Activated T-cell treated with anti-CD3 and anti-CD28 coated beads, Interleukin-2, amount 50 U/mL, for 1 hour (primary cell): ENCODE data around the gene DUOXA1.
"Not testable (repeated sequence)": the region's sequence is repeated elsewhere in the genome, so short reads cannot be mapped to it uniquely, and the experiment has no call there.

Experiments used
- DNase-seq: peaks from one replicate; pipeline ENCODE4 v3.0.0-alpha.2; 2020

DUOXA1 gene

DNA sequence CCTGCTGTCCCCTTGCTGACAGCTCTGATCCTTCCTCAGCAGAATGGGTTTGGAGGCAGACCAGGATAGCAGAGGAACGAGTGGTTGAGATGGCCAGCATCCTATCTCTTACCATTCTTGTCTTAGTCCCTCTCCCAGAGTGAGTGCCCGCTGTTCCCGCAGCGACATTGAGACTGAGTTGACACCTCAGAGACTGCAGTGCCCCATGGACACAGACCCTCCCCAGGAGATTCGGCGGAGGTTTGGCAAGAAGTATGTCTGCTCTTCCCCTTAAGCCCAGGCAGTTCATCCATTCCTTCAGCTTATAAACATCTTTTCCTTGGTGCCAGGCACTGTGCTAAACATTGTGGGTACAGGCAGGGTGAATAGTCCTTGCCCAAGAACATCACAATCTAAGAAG lies 21.3 kb upstream of the DUOXA1 start:
- DNase-seq, result no peak

DNA sequence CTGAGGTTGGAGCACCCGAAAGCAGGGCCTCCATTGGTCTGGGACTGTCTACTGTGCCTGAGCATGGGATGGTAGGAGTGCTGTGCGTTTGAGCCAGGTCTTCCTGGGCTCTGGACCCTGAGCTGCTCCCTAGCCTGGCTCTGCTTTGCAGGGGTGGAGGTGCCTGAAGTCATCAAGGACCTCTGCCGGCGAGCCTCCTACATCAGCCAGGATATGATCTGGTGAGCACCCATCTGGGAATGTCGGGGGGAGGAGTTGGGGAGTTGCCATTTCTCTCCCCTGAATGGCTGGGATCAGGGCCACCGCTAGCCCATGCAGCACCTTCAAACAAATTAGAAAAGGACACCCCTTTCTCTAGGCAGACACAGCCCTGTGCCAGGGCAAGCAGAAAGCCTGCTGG lies 20.8 kb upstream of the DUOXA1 start:
- no peak for DNase-seq

DNA sequence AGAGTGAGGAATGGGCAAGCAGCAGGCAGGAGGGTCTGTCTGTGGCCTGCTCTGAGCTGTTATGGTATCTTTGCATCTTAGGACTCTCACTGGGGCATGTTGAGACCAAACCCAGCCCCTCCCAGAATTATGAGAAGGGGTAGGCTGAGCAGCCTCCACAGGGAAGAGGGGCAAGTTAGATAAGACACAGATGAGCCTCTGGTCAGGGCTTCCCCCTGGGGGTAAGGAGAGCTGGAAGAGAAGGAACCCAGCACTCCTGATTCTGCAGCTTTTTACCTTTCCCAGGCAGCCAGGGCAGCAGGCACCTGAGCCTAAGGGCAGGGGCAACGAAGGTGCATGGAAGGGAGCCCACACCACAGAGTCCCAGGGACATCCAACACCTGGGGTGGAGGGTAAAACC lies 19.4 kb upstream of the DUOXA1 start:
- DNase-seq, result no peak

DNA sequence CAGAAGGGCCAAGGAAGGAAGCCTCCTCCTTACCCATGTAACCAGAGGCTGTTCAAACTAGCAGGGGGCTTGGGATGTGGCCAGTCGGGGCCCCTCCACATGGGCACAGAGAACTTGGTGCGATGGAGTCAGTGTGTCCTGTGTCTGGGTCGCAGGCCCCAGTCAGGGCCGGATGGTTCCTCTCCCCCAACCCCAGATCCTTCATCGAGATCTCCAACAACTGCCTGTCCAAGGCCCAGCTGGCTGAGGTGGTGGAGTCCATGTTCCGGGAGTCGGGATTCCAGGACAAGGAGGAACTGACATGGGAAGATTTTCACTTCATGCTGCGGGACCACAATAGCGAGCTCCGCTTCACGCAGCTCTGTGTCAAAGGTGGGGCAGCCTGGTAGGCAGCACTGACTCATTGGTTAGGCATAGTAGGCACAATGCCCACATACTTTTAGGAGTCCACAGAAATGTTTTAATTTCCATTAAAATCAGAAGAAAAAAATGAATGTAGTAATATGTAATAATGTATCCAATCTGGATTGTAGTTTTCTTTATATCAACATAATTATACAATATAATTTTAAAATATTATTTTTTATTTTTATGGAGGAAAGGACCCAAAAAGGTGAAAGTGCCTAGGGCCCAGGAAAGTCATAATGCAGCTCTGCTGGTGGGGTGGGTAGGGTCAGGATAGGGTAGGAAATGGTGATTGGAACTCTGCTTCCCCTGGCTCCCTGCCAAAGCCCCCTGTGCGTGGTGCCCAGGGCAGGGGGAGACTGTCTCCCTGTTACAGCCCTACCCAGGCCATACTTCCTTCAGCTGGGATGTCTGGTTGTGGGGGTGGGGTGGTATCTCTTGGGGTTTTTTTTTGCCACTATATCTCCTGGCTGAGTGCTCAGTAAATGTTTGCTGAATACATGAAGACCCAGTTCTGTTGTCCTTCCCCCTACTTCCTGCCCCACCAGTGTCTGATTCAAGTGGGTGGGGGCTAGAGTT lies 18.7 kb upstream of the DUOXA1 start:
- DNase-seq, result no peak

DNA sequence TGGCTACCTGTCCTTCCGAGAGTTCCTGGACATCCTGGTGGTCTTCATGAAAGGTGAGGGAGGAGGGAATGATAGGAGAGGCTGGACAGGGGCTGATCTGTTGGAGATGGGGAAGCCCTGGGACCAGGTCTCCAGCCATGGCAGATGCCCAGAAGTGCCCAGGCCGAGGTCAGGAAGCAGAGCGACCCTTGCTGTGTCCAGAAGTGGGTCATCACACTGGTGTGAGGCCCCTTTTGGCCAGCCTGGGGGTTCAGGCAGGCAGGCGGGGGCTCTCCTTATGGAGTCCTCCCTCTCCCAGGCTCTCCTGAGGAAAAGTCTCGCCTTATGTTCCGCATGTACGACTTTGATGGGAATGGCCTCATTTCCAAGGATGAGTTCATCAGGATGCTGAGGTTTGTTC lies 17.9 kb upstream of the DUOXA1 start:
- DNase-seq, result no peak

DNA sequence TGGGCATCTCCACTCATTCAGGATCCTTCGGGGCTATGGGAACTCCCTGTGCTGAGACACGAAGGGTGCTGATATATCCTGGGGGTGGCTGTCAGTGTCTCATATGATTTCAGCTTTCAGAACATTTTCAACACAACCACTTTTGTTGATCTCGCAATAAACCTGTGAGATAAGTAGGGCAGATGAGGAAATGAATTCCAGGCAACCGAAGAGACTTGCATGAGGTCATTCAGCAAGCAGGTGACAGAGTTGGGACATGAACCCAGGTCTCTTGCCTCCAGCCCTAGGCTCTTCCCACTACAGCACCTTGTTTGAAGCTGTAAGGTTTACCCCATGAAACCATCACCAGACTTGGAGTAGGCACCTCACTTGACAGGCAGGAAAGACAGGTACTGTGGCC lies 16.7 kb upstream of the DUOXA1 start:
- DNase-seq, result no peak

DNA sequence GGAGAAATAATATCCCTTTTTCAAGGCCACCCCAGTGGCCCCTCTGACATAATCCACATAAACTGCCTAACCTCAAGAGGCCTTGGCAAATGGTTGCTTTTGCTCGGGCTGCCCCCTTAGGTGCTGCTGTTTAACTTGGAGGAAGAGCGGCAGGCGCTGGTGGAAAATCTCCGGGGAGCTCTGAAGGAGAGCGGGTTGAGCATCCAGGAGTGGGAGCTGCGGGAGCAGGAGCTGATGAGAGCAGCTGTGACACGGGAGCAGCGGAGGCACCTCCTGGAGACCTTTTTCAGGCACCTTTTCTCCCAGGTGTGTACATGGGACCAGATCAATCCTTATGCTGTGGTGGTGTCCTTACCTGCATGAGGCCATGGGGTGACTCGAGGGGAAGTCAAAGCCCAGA lies 15.1 kb upstream of the DUOXA1 start:
- no peak for DNase-seq

DNA sequence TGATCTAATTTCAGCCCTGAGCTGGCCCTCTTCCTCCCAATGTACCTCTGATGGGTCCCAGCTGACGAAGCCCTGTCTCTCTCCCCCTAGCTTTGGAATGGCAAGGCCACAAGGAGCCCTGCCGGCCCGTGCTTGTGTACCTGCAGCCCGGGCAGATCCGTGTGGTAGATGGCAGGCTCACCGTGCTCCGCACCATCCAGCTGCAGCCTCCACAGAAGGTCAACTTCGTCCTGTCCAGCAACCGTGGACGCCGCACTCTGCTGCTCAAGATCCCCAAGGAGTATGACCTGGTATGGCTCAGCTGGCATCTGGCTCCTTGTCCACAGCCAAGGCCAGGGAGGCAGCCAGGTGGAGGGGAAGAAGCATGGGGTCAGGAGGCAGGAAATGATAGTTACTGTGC lies 14.3 kb upstream of the DUOXA1 start:
- DNase-seq, result no peak

DNA sequence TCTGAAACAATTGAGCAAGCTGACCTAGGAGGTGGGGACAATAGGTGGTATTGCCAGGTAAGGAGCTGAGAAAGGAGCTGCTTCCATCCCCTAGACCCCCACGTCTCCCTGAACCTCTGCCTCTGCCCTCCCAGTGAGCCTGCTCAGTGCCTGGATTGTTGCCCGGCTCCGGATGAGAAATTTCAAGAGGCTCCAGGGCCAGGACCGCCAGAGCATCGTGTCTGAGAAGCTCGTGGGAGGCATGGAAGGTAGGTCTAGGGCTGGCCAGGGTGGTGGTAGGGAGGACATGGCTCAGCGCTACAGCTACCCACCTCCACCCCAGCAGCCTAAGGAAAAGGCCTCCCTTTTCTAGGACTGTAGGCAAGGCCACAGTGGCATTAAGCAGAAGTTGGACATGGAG lies 13.4 kb upstream of the DUOXA1 start:
- DNase-seq, result no peak

DNA sequence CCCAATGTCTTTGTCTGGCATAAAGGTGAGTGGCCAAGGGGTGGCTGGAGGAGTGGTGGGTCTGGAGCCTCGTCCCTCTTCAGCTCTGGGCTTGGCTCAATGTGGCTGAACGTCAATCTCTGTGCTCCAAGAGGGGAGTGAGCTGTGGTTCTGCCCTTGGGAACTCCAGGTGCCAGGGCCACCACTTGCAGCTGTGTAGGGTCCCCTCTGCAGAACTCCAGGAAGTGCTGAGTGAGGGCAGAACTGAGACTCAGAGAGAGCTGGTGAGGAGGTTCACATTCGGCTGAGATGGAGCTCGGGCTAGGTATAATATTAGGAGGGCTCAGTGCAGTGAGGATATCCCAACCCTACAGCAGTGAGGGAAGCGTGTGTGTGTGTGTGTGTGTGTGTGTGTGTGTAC lies 11.7 kb upstream of the DUOXA1 start:
- no peak for DNase-seq

DNA sequence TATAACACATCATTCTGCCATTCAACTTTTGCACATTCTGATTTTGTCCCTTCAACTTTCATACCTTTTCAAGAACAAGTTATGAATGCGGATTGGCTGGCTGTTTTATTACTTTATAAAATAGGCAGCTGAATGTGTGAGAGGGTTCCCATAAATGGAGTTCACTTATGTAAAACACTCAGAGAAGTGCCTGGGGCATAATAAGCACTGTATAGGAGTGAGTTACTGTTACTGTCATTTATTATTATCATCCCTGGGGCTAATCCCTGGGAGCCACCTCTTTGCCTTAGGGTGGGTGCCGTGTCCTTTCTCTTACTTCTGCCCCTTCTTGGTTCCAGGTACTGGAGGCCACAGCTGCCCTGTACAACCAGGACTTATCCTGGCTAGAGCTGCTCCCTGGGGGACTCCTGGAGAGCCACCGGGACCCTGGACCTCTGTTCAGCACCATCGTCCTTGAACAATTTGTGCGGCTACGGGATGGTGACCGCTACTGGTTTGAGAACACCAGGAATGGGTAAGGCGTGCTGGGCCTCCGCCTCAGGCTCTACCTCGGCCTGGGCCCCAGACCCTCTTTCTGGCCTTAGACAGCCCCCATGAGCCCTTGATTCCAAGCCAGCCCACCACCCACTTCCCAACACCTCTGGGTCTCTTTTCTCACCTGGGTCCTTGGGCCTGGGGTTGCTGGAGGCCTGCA lies 11.0 kb upstream of the DUOXA1 start:
- DNase-seq, result no peak

DNA sequence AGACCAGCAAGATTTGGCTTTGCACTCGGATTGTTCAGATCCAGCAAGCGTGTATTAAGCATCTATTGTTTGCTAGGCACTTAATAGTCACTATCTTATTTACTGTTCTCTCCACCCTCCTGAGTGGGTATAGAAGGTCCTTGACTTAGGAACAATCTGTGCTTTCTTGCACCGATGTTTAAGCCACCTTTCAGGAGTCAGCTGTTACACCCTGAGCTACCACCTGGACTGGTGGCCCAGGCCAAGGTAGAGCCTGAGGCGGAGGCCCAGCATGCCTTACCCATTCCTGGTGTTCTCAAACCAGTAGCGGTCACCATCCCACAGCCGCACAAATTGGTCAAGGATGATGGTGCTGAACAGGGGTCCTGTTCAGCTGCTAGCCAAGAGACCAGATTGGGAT lies 10.1 kb upstream of the DUOXA1 start:
- DNase-seq, result no peak

DNA sequence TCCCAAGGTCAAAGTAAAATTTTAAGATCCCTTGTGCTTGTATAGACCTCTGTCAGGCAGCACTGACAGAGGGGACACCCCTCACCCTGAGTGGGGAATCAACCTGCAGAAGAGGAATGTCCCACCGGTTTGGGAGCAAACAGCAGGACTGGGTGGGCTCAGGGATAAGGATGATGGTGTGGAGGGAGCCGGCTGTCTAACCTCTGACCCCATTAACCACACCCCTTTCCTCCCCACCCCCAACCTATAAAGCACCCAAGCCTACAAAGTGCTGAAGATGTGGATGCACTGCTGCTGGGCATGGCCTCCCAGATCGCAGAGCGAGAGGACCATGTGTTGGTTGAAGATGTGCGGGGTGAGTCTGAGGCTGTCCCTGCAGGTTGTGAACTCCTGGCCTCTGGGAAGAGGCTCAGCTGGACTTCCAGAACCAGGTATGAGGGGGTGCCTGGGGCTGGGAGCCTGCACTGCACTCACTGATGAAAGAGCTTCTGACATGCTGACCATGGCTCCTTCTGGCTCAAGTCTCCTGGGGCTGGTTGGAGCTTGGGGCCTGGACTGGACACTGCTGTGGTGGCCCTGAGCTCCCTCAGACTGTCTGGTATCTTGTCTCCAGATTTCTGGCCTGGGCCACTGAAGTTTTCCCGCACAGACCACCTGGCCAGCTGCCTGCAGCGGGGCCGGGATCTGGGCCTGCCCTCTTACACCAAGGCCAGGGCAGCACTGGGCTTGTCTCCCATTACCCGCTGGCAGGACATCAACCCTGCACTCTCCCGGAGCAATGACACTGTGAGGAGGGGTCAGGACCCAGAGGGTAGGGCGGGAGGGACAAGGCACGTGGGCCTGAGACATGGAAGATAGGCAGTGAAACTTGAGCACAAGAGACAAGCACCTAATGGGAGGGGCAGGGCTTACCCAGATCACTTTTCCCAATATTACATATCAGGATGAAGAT lies 9.4 kb upstream of the DUOXA1 start:
- no peak for DNase-seq

DNA sequence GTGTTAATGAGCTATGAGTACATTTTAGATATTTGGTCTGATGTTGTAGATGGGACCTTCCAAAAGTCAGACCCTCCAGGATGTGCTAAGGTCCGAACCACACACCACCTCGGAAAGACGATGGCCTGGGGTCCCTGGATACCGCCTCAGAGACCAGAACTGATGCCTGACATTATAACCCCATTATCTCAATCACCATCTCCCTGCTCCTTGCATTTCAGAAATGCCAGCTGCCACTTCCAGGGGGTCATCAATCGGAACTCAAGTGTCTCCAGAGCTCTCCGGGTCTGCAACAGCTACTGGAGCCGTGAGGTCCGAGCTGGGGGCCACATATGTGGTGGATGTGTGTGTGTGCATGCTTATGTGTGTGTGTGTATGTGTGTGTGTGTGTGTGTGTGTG lies 8.0 kb upstream of the DUOXA1 start:
- DNase-seq, result no peak

DNA sequence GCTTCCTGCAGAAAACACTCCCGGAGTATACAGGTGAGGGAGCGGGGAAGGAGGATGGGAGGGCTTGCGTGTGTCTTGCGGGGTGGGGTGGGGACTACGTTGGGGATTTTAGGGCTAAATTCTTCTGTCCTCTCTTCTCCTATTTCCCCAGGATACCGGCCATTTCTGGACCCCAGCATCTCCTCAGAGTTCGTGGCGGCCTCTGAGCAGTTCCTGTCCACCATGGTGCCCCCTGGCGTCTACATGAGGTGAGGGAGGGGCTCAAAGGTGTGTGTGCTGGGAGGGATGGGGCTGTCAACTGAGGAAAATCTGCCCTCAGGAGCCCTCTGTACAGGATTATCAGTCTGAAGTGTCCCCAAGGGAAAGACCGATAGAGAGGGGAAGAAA lies 6.7 kb upstream of the DUOXA1 start:
- DNase-seq, result no peak

DNA sequence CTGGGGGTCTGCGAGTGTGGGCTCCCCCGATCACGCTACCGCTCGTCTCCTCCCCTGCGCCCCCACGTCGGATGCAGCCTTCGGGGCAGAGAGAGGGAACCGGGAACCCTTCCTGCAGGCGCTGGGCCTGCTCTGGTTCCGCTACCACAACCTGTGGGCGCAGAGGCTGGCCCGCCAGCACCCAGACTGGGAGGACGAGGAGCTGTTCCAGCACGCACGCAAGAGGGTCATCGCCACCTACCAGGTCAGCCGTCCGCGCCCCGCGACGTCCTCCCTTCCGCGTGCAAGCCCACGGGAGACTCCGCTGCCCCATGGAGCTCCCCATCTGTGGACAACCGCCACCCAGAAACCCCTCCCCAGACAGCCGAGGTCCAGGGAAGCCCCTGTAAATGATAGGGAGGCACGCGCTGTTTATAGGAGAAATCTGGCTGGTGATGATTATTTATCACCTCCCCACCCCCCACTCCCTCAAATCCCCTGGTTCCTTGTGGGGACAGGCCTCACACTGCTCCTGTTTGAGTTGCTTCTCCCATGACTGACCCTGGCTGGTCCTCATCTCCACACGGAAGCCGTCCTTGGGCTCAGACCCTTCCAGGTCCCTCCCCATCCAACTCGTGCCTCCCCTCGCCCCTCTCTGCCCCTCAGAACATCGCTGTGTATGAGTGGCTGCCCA lies 6.2 kb upstream of the DUOXA1 start:
- not testable (repeated sequence) for DNase-seq

DNA sequence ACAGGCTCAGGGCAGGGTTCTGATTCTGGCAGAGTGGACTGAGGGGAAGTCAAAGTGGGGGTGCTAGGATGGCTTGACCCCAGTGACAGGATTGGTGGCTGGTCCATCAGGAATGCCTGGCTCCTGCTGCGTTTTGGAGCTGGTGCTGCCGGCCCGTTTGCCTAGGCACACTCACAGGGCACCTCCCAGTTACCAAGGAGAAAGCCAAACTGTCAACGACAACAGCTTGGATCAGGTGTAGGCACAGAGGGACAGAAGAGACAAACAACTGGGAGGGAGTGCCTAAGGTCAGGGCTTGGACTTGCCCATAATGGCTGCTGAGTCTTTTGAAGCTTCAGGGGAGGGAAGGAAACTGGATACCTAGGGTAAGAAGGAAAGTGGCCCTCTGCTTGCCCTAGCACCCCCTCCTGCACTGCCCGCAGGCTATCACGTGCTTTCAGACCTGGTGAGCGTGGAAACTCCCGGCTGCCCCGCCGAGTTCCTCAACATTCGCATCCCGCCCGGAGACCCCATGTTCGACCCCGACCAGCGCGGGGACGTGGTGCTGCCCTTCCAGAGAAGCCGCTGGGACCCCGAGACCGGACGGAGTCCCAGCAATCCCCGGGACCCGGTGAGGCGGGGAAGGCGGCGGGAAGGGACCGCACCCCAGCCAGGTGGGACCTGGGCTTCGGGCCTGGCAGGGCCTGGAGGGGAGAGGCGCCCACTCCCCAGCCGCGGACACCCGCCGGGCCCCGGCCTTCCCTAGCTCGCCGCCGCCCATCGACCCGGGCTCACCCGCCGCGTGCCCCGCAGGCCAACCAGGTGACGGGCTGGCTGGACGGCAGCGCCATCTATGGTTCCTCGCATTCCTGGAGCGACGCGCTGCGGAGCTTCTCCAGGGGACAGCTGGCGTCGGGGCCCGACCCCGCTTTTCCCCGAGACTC lies 5.3 kb upstream of the DUOXA1 start:
- peak; percentile 49 for DNase-seq

DNA sequence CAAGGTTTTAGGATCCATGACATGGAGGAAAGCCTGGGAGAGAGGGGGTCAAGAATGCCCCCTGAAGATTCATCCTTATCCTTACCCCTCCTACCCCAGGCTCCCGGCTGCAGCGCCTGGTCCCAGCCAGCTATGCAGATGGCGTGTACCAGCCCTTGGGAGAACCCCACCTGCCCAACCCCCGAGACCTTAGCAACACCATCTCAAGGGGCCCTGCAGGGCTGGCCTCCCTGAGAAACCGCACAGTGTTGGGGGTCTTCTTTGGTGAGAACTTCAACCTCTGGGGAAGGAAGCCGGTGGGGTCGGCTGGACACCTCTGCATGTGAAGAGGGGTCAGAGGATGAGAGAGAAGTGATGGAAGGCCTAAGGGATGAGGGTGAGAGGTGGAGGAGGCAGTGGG lies 4.4 kb upstream of the DUOXA1 start:
- no peak for DNase-seq

DNA sequence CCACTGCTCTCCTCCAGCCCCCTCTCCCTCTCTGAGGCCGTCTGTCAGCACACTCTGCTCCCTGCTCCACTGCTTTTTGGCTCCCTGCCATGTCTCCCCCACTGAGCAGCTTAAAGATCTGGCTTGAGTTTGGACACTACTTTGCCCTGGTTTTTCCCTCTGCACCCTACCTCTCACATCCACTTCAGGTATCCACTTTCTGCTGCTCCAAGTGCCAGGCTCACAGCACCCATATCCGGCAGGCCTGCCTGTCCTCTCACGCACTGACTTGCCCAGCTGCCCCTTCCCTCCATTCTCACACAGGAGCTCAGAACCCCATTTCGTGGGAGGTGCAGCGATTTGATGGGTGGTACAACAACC lies 3.9 kb upstream of the DUOXA1 start:
- no peak for DNase-seq

DNA sequence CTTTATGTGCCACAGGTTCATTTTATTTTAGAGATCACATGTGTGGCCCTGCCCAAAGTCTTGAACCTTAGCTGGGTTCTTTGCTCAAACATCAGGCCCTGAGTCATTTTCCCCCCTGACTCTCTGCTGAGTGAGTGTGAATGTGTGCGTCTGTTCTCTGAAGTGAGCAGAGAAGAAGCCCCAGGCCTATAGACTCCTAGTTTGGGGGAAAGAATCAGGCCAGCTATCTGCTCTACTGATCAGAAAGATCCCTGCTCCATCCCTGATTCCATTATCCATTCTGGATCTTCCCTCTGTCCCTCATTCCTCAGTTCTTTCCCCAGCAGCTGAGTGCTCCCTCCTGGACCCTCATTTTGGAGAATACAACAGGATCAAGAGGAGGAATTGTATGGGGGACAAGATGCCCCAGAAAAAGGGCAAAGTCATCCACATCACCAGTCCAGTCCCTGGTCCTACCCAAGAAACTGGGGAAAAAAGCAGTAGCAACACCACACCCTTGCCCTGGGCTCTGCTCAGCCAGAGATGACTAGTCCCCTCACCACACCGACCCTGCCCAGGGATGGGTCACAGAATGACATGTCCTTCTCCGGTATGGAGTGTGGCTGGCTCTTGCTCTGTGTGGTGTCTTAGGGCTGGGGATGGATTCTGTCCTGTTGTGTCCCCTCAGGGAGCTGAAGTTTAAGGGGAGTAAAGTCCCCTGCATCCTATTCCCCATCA lies 3.3 kb upstream of the DUOXA1 start:
- no peak for DNase-seq

DNA sequence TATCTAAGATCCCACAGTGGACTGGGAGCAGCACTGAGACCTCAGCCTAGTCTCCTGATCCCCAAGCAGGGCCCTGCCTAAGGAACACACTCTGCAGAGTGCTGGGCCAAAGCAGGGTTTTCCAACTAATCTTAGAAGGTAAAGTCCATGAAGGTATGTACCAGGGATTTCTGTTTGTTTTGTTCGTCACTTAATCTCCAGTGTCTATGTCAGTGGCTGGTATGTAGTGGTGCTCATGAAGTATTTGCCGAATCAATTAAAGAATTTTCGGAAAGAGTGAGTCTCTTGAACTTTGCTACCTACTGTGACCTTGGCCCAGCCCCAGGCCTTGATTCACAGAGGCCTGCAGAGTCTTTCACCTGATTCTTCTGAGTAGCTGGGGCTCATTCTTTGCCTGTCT lies 1.8 kb upstream of the DUOXA1 start:
- no peak for DNase-seq
